A549 (cell line): ENCODE results near the gene ART1.

Experiments
- BHLHE40 ChIP-seq: IDR thresholded peaks from 2 replicates; pipeline ENCODE4 v1.6.1; 2012; ENCODE audit warnings: low read depth, low read length, inconsistent platforms
- JUNB ChIP-seq: fragments of >200 bp; sonication (Bioruptor Twin); formaldehyde crosslinking; IDR thresholded peaks from 2 replicates; pipeline ENCODE4 v1.6.1; 2016
- POLR2A ChIP-seq: IDR thresholded peaks from 2 replicates; pipeline ENCODE4 v1.6.1; 2012; ENCODE audit warnings: mild to moderate bottlenecking, low read length

DNA sequence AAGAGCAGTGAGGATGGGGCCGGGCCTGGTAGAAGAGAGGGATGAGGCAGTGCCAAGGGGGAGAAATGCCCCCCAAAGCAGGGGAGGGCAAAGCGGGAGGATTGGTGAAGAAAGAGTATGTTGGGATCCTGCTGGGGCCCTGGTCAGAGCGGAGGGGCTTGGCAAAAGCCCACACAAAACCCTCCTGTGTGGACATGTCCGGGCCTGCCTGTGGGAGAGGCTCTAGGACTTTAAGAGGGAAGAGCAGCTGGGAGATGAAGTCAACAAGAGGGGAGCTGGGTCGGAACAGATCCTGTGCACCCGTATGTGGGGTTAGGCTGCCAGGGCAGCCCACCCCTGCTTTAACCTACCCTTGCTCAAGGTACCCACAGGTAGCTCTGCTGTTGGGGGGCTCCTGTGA is 28.9 kb upstream of the ART1 start:
- TF ChIP-seq POLR2A (no peak), JUNB (no peak), BHLHE40 (no peak)
